ENCODE data around the gene MCTP2. TPM values are rescaled to one million over a fixed set of nuclear protein-coding genes. Genes with fewer than 3 reads are reported as not detected.

Gene MCTP2
- total RNA-seq, 1 donor from 2014 or later = 12.8 TPM

DNA sequence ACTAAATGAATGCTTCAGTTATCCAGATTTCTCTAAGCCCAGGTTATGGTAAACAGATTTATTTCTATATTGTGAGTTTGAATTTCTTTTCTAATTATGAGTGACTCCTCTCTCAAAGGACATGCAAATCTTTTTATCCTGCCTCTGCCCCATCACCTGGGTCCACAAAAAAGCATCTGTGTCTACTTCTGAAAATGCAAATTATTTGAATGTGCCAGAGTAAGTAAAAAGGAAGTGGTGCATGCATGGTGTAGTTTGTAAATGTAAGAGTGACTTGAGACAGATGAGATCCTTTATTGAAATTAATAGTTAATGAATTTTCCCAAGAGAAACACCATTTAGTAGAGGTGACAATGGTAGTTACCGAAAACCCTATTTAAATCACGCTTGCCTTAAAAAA lies 26.9 kb downstream of the MCTP2 start:
- Mint-ChIP-seq H3K36me3 (no peaks in the 10 kb centered on the region), H3K27me3 (ENCODE audit: low read depth) (no peaks in the 10 kb centered on the region), H3K4me1 (no peaks in the 10 kb centered on the region), H3K4me3 (no peak overlapping the region), H3K9me3 (peaks cover 2% of the 10 kb centered on the region), H3K27ac (no peak overlapping the region)
- no peak for DNase-seq (ENCODE audit: low spot score in 2 of 2, unreplicated experiment in 2 of 2)
- TF ChIP-seq, protein P1, sequence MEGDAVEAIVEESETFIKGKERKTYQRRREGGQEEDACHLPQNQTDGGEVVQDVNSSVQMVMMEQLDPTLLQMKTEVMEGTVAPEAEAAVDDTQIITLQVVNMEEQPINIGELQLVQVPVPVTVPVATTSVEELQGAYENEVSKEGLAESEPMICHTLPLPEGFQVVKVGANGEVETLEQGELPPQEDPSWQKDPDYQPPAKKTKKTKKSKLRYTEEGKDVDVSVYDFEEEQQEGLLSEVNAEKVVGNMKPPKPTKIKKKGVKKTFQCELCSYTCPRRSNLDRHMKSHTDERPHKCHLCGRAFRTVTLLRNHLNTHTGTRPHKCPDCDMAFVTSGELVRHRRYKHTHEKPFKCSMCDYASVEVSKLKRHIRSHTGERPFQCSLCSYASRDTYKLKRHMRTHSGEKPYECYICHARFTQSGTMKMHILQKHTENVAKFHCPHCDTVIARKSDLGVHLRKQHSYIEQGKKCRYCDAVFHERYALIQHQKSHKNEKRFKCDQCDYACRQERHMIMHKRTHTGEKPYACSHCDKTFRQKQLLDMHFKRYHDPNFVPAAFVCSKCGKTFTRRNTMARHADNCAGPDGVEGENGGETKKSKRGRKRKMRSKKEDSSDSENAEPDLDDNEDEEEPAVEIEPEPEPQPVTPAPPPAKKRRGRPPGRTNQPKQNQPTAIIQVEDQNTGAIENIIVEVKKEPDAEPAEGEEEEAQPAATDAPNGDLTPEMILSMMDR (IDR thresholded peaks at IDR 0.05; ENCODE audit: unreplicated experiment) = no peak

DNA sequence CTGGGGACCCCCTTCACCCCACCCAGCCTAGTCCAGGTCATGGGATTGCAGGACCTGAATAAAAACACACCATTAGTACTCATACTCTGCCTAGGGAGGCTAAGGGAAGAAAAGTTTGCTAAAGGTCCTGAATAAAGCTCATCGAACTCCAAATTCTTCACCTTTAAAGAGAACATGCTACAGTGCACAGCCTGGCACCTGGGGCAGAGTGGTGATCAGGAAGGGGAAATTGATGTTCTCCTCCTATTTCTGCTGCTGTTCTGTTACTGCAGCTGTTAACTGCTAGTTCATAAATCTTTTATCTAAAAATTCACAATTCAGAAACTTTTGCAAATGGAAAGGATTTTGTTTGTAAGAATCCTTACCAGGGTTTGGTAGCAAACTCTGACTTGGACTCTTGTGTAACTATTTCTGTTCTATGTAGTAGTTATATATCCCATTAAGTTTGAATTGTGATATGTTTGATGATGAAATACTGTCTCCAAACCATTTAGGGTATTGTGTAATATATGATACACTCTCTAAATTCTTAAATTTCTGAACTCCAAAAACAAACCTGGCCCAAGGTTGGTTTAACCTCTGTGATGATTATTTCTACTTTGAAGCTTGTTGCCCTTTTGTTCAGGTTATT lies 27.9 kb downstream of the MCTP2 start:
- Mint-ChIP-seq H3K27me3 (ENCODE audit: low read depth) (no peaks in the 10 kb centered on the region), H3K36me3 (no peaks in the 10 kb centered on the region), H3K9me3 (peaks cover 3% of the 10 kb centered on the region), H3K4me3 (no peak overlapping the region), H3K4me1 (no peaks in the 10 kb centered on the region), H3K27ac (no peak overlapping the region)
- TF ChIP-seq, protein P1 (IDR thresholded peaks at IDR 0.05; ENCODE audit: unreplicated experiment) = no peak
- no peak for DNase-seq (ENCODE audit: low spot score in 2 of 2, unreplicated experiment in 2 of 2)

DNA sequence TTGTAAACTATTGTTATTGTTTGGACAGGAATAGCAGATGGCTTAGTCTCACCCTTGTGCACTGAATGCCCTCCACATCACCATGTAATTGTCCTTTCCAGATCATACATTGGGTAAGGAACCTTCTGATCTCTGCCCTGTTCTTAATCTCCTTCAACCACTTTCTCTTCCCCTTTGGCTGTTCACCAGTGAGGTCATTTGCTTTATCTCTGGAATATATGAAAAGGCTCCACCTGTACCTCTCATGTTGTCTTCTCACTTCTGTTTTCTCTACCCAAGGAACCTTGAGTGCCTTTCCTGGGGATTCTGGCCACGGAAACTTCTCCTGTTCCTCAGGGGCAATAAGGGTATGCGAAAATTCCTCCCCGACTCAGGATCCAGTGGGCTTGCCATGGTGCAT lies 28.5 kb downstream of the MCTP2 start:
- H3K27me3 Mint-ChIP-seq (ENCODE audit: low read depth) = no peaks in the 10 kb centered on the region
- no peak overlapping the region for H3K4me3 Mint-ChIP-seq
- no peak overlapping the region for H3K27ac Mint-ChIP-seq
- DNase-seq (ENCODE audit: low spot score in 2 of 2, unreplicated experiment in 2 of 2) = no peak
- H3K36me3 Mint-ChIP-seq = no peaks in the 10 kb centered on the region
- TF ChIP-seq, protein P1 (IDR thresholded peaks at IDR 0.05; ENCODE audit: unreplicated experiment) = no peak
- H3K9me3 Mint-ChIP-seq = peaks cover 3% of the 10 kb centered on the region
- H3K4me1 Mint-ChIP-seq = no peaks in the 10 kb centered on the region

DNA sequence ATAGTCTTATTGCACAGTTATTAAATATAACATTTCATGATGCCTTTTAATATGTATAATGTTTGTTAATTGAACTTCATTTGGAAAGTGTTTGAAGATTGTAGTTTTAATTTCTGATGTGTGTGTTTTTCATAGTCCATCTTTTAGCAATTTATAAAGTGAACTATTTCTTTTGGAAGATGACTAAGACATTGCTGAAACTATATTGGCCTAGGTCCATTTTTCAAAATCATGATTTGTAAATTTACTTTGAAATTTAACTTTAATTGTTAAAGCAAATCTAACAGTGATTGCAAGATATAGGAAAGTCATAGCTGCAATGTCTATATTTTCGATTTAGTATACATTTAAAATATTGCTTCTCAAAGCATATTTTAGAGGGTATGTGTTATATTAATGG lies 30.8 kb downstream of the MCTP2 start:
- Mint-ChIP-seq H3K4me1 (no peaks in the 10 kb centered on the region), H3K36me3 (no peaks in the 10 kb centered on the region), H3K4me3 (no peak overlapping the region), H3K27me3 (ENCODE audit: low read depth) (no peaks in the 10 kb centered on the region), H3K27ac (no peak overlapping the region), H3K9me3 (peaks cover 3% of the 10 kb centered on the region)
- TF ChIP-seq, protein P1 (IDR thresholded peaks at IDR 0.05; ENCODE audit: unreplicated experiment) = no peak
- no peak for DNase-seq (ENCODE audit: low spot score in 2 of 2, unreplicated experiment in 2 of 2)

DNA sequence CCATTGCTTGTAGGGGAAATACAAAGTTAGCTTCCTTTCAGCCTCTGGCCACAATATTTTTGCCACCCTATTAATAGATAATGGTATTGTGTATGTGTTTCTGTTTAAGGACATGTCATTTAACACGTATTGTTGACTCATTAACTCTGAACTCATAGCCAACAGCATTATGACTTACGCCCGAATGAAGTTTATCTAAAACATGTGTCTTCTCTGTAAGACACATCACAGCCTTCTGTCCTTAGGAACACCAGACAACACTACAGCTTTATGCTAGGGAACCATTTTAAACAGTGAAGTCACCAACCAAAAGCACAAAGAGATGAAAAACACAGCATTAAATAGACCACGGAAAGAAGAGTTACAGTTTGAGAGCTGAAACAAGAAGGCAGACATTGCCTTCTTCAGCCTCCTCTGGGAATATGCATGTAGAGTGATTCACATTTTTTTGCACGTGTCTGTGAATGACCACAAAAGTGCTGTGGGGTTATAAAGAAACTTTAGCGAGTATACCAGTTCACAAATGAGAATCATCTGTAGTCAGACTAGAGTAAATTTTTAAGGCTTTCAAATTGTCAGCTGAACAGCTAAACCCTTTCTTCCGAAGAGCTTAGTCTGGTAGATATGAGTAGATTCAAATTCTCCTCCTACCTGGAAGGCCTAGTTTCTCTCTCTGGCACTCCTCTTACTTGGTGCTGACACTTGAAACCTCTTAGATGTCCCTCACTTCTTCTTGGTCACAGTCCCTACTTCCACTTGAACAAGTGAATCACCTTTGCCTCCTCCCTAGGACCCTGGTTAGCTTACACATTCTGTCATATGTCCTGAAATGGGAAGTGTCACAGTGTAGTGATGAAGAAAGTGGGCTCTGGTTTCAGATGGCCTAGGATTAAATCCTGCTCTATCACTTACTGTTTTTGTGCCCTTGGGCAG lies 32.2 kb downstream of the MCTP2 start:
- Mint-ChIP-seq H3K27me3 (ENCODE audit: low read depth) (no peaks in the 10 kb centered on the region), H3K4me1 (no peaks in the 10 kb centered on the region), H3K9me3 (peaks cover 3% of the 10 kb centered on the region), H3K4me3 (no peak overlapping the region), H3K36me3 (no peaks in the 10 kb centered on the region), H3K27ac (no peak overlapping the region)
- no peak for DNase-seq (ENCODE audit: low spot score in 2 of 2, unreplicated experiment in 2 of 2)
- TF ChIP-seq, protein P1 (IDR thresholded peaks at IDR 0.05; ENCODE audit: unreplicated experiment) = no peak

Data from mesothelial cell of epicardium (in vitro differentiated cells).